GM18505 (cell line): Measurements from ENCODE around the gene CCNL1.
A peak's percentile ranks its signal among the peaks of the same experiment; 100 is the strongest.
"Not testable (repeated sequence)": the region's sequence is repeated elsewhere in the genome, so short reads cannot be mapped to it uniquely, and the experiment has no call there.

Source experiments
- ATAC-seq: cut with Tn5 transposase; IDR thresholded peaks from one replicate; pipeline ENCODE4 v1.9.1; 2021; ENCODE audit not compliant: unreplicated experiment
- POLR2A ChIP-seq: IDR thresholded peaks from 4 replicates; pipeline ENCODE4 v1.6.1; 2011; ENCODE audit warnings: borderline replicate concordance; ENCODE audit not compliant: insufficient read depth, insufficient read length; ENCODE audit errors: extremely low read depth

CCNL1 gene

DNA sequence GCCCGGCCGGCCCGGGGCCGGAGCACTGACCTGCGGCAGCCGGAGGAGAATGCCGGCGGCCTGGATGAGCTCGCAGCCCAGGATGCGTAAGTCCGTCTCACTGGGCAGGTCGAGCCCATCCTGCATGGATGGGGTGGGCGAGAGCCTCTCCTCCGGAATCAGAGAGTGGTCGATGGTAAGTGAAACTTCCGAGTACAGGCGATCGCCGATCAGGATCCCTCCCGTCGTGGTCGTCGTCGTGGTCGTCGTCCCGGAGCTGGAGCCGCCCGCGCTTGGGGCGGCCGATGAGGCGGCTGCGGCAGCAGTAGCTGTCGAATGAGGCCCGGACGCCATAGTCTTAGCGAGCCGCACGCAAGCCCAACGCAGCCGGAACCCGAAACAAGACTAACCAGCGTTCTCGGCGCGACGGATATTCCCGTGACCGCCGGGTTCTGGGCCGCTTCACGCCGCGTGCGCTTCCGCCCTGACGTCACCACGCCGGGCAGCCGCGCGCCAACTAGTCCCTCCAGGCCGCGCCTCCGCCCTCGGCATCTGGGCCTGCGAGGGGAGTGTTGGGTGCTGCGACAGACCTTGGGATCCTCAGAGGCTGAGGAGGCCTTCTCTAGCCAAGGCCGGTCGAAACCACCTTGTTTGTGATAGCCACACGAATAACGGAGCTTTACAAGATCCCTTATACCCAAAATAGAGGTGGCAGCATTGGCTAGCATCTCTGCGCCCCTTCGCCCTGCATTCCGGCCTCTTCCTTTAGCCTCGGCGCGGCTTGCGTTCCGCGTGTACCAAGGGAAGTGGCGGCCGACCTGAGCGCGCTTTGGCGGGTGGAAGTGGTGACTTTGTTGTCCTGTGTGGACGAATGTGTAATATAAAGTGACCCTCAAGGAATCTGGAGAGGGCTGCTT lies at the start of gene CCNL1:
Gene CCNL1 (minus strand): TSS at position 386 of the 896 bp plus-strand sequence. CDS start 53 bp downstream, at position 333.
- ATAC-seq, result peak; percentile 81
- TF ChIP-seq POLR2A, result peak; percentile 99

DNA sequence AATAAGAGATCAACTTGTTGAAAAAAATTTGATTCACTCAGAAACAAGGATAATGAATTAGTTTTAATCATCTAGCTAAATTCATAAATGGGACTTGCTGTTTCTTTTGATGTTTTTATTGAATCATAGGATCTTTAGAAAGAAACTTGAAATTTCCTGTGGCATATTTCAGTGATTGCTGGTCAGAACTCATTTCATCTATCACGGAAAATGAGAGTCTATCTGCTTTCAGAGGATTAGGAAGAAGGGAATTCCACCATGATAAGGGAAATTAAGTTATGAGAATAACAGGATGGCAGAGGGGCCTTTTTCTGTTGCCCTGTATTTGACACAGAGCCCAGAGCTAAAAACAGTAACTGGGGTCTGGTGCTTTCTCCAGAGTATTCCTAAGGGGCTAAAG lies 44.9 kb upstream of the CCNL1 start:
- no peak for TF ChIP-seq POLR2A
- no peak for ATAC-seq

DNA sequence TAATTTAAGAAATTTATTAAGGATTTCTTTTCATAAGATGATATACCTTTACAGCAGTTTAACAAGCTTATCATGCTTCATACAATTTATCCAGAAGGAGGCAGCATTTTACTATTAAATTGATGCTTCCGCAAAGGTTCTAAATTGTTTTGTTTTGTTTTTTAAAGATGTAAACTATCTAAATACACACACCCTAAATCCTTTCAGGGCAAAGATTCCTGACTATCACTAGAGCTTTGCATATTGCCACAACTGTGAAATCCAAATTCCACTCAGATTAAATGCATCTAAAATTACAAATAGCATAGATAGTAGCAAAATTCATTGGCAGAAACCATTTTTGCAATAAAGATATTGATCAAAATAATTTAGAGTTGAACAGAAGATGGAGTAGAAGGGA lies 44.5 kb upstream of the CCNL1 start:
- no peak for ATAC-seq
- no peak for TF ChIP-seq POLR2A

DNA sequence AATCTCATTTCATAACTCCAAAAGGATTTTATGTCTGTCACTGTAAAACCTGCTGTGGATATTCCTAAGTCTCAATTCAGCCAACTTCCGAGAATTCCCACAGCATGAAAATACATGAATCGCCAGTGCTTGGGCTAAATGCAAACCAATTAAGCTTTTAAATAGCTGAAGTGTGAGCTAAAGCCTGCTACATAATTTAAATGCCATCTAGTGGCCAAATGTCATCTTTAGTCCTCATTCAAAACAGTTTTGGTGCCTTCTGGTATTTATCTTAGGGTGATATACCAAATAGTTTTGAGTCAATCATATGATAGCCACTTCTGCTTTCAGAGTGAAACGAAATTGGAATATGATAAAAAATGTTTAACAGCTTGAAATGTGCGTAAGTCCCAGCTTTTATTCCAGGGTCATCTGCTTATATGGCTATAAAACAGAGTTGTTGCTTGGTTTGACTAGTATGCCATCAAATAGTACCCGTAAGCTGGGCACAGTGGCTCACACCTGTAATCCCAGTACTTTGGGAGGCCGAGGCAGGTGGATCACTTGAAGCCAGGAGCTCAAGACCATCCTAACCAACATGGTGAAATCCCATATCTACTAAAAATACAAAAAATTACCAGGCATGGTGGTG lies 41.8 kb upstream of the CCNL1 start:
- peak; percentile 47 for ATAC-seq
- TF ChIP-seq POLR2A, result no peak

DNA sequence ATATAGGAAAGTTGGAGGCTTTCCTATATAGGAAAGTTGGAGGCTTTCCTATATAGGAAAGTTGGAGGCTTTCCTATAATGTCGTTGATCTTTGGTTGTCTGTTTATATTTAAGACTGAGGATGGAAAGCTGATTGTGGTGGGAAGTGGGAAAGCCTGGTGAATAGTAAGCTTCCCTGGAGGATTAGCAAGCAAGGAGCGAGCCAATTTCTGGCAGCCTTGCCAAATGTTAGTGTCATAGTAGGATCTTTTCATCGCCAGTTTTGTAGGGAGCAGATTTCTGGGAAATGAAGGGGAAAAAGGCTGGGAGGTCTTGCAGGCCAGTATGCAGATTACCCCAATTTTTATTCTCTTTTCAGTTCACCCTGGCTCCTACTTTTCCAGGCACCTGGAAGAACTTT lies 39.9 kb upstream of the CCNL1 start:
- no peak for ATAC-seq

DNA sequence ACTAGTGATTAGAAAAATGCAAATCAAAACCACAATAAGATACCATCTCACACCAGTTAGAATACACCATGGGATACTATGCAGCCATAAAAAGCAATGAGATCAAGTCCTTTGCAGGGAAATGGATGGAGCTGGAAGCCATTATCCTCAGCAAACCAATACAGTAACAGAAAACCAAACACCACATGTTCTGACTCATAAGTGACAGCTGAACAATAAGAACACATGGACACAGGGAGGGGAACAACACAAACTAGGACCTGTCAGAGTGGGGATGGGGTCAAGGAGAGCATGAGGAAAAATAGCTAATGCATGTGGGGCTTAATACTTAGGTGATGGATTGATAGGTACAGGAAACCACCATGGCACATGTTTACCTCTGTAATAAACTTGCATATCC lies 36.0 kb upstream of the CCNL1 start:
- no peak for ATAC-seq
- no peak for TF ChIP-seq POLR2A

More for the DNA sequence above, 39.9 kb upstream of the CCNL1 start:
- TF ChIP-seq POLR2A, result no peak

DNA sequence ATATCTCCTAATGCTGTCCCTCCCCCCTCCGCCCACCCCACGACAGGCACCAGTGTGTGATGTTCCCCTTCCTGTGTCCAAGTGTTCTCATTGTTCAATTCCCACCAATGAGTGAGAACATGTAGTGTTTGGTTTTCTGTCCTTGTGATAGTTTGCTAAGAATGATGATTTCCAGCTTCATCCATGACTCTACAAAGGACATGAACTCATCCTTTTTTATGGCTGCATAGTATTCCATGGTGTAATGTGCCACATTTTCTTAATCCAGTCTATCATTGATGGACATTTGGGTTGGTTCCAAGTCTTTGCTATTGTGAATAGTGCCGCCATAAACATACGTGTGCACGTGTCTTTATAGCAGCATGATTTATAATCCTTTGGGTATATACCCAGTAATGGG lies 31.2 kb upstream of the CCNL1 start:
- not testable (repeated sequence) for ATAC-seq

DNA sequence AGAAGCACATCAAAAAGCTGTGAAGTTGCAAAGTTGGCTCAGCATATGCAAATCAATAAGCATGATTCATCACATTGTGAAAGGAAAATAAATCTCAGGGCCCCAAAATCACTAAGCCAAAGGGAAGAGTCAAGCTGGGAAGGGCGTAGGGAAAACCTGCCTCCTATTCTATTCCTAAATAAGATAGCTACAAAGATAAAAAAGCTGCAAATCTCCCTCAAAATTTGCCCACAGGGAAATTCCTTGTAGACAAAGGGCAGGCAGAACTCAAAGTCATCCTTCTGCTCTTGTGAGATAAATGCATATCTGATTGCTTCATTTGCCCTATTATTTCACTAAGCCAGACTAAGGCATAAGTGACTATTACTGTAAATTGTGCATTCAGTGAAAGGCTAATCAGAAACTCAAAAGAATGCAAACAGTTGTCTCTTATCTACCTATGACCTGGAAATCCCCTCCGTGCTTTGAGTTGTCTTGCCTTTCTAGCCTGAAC lies 30.5 kb upstream of the CCNL1 start:
- ATAC-seq, result no peak
- no peak for TF ChIP-seq POLR2A

DNA sequence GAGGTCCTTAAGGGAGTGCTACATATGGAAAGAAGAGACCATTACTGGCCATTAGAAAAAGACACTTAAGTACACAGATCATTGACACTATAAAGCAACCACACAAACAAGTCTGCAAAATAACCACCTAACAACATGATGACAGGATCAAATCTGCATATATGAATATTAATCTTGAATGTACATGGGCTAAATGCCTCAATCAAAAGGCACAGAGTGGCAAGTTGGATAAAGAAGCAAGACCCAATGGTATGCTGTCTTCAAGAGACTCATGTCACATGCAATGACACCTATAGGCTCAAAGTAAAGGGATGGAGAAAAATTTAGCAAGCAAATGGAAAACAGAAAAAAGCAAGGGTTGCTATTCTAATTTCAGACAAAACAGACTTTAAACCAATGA lies 28.4 kb upstream of the CCNL1 start:
- no peak for ATAC-seq
- no peak for TF ChIP-seq POLR2A

DNA sequence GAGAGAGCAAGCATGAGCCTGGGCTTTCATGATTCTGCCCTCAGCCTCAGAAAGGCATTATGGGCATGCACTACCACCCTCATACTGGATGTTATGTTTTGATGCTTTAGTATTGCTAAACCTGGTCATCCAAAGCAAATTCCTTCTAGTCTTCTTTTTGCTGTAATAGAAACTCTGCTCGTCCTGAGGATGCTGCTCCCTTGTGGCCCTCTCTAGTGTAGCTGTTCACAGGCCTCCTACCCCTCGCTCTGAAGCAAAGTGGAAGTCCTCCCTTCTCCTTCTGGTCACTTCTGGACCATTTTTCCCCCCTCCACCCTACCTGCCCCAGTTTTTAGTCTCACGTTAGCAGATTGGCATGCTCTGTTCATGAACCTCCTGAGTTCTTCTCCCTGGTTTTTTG lies 22.9 kb upstream of the CCNL1 start:
- no peak for TF ChIP-seq POLR2A

DNA sequence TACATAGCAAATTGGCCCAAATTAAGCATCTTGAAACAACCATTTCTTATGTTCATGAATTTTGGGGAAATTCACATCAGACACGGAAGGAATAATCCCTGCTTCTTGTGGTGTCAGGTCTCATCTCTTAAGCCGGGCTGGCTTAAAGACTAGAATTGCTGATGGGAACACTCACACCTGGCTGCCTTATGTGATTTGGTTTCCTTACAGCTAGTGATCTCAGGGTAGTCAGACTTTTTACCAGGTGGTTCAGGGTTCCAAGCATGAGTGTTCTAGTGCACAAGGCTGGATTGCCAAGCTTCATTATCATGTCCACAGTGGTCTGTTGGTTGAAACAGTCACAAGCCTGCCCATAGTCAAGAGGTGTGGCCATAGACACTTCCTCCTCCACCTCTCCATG lies 20.3 kb upstream of the CCNL1 start:
- no peak for TF ChIP-seq POLR2A
- no peak for ATAC-seq

More for the DNA sequence above, 22.9 kb upstream of the CCNL1 start:
- ATAC-seq, result no peak

DNA sequence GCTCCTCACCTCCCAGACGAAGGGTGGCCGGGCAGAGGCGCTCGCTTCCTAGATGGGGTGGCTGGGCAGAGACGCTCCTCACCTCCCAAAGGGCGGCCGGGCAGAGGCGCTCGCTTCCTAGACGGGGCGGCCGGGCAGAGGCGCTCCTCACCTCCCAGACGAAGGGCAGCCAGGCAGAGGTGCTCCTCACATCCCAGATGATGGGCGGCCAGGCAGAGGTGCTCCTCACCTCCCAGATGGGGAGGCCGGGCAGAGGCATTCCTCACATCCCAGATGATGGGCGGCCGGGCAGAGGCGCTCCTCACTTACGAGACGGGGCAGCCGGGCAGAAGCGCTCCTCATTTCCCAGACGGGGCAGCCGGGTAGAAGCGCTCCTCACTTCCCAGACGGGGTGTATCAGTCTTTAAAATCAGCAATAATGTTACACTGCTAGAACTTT lies 19.4 kb upstream of the CCNL1 start:
- TF ChIP-seq POLR2A, result no peak
- ATAC-seq, result no peak

DNA sequence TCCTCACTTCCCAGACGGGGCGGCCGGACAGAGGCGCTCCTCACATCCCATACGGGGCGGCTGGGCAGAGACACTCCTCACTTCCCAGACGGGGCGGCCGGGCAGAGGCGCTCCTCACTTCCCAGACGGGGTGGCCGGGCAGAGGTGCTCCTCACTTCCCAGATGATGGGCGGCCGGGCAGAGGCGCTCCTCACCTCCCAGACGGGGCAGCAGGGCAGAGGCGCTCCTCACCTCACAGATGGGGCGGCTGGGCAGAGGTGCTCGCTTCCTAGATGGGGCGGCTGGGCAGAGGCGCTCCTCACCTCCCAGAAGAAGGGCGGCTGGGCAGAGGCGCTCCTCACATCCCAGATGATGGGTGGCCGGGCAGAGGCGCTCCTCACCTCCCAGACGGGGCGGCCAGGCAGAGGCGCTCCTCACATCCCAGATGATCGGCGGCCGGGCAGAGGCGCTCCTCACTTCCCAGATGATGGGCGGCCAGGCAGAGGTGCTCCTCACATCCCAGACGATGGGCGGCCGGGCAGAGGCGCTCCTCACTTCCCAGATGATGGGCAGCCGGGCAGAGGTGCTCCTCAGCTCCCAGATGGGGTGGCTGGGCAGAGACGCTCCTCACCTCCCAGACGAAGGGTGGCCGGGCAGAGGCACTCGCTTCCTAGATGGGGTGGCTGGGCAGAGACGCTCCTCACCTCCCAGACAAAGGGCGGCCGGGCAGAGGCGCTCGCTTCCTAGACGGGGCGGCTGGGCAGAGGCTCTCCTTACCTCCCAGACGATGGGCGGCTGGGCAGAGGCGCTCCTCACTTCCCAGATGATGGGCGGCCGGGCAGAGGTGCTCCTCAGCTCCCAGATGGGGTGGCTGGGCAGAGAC lies 18.8 kb upstream of the CCNL1 start:
- ATAC-seq, result not testable (repeated sequence)

DNA sequence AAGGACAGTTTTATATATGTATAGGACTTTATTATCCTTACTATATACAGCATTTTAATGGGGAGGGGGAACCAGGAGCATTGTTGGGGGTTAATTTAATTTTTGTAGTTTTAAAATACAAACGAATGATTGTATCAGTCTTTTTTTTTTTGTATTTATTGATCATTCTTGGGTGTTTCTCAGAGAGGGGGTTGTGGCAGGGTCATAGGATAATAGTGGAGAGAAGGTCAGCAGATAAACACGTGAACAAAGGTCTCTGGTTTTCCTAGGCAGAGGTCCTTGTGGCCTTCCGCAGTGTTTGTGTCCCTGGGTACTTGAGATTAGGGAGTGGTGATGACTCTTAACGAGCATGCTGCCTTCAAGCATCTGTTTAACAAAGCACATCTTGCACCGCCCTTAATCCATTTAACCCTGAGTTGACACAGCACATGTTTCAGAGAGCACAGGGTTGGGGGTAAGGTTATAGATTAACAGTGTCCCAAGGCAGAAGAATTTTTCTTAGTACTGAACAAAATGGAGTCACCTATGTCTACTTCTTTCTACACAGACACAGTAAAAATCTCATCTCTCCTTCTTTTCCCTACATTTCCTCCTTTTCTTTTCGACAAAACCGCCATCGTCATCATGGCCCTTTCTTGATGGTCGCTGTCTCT lies 18.0 kb upstream of the CCNL1 start:
- ATAC-seq, result not testable (repeated sequence)
